HCT116 (cell line): ENCODE results near the gene PTPRF. TPM values are rescaled to one million over a fixed set of nuclear protein-coding genes. Genes with fewer than 3 reads are reported as not detected.

Experiments
- ATAC-seq: fragments of 200-7000 bp; cut with Tn5 transposase; 2 replicates; pipeline ENCODE4 v1.9.1; 2020; ENCODE audit warnings: mild to moderate bottlenecking, moderate library complexity
- BruUV-seq: library from RNA; stranded (reverse); fragments of 400-500 nt; replicated peaks from 2 replicates; lab custom pipeline; 2021; lab: Mats Ljungman, UMichigan
- CTCF ChIA-PET: fragments of 300-600 bp; sonication (Branson Sonifier 250); formaldehyde crosslinking; loops from one replicate; lab custom pipeline; 2021; ENCODE audit warnings: antibody characterized with exemption; lab: Charles Lee
- POLR2A ChIA-PET: fragments of 300-600, 350-600 bp; sonication (Branson Sonifier 250); formaldehyde crosslinking; loops from one replicate; lab custom pipeline; 2021; ENCODE audit warnings: antibody characterized with exemption; lab: Charles Lee
- RAD21 ChIA-PET, 2 experiments: fragments of 300-600 bp; sonication (Branson Sonifier 250); formaldehyde crosslinking; loops; one replicate each; lab custom pipeline; 2023; ENCODE audit warnings: low total read pairs in 2 of 2; ENCODE audit not compliant: uncharacterized antibody in 2 of 2, unreplicated experiment in 2 of 2, low non-redundant PET in 1 of 2; lab: Charles Lee
- DNase-seq: peaks from one replicate; pipeline ENCODE4 v3.0.0-alpha.2; 2010; ENCODE audit warnings: low read depth, low spot score
- H2AFZ ChIP-seq: fragments of 200-600 bp; shearing (Covaris generic), sonication (generic); 2 replicates; pipeline ENCODE4 v1.6.1; 2017; ENCODE audit warnings: low read depth, mixed run types, mixed read lengths, antibody characterized with exemption, low read length; ENCODE audit not compliant: poor library complexity, severe bottlenecking
- H3K27ac ChIP-seq: 2 replicates; pipeline ENCODE4 v1.5.1; 2012; ENCODE audit warnings: low read depth, low read length
- H3K27me3 ChIP-seq: fragments of 200-600 bp; sonication (generic); 2 replicates; pipeline ENCODE4 v1.6.1; 2016; ENCODE audit warnings: mixed run types, low read length, mixed read lengths; ENCODE audit not compliant: insufficient read depth
- H3K36me3 ChIP-seq, 2 experiments: fragments of 200-500 bp in 1 of 2; fragments of 200-600 bp in 1 of 2; sonication (Bioruptor generic) in 1 of 2; sonication (generic) in 1 of 2; 2 replicates each; pipeline versions ENCODE4 v1.5.1 to v1.6.1; 2014 to 2016; ENCODE audit warnings: low read length in 2 of 2, inconsistent platforms in 1 of 2, mixed read lengths in 1 of 2, mixed run types in 1 of 2; ENCODE audit not compliant: insufficient read depth in 2 of 2, control insufficient read depth in 1 of 2
- H3K4me1 ChIP-seq, 2 experiments: fragments of 200-600 bp in 1 of 2; sonication (generic) in 1 of 2; 2 replicates each; pipeline versions ENCODE4 v1.5.1 to v1.6.1; 2012 to 2017; ENCODE audit warnings: low read length in 2 of 2, inconsistent platforms in 1 of 2, mild to moderate bottlenecking in 1 of 2, mixed read lengths in 1 of 2, mixed run types in 1 of 2, moderate library complexity in 1 of 2; ENCODE audit not compliant: insufficient read depth in 2 of 2, control insufficient read depth in 1 of 2
- H3K4me2 ChIP-seq: fragments of 200-600 bp; sonication (generic); 2 replicates; pipeline ENCODE4 v1.6.1; 2017; ENCODE audit warnings: mixed run types, low read length, mixed read lengths
- H3K4me3 ChIP-seq, 2 experiments: fragments of 200-600 bp in 1 of 2; sonication (generic) in 1 of 2; replicated peaks in 1 of 2; 2 replicates each; pipeline ENCODE4 v1.5.1; 2011 to 2016; ENCODE audit warnings: low read length in 2 of 2, control low read depth in 1 of 2, low read depth in 1 of 2, mild to moderate bottlenecking in 1 of 2, mixed read lengths in 1 of 2, mixed run types in 1 of 2
- H3K79me2 ChIP-seq: fragments of 200-600 bp; sonication (generic); 2 replicates; pipeline ENCODE4 v1.6.1; 2017; ENCODE audit warnings: mild to moderate bottlenecking, mixed run types, low read length, moderate library complexity, mixed read lengths; ENCODE audit not compliant: insufficient read depth
- H3K9ac ChIP-seq: fragments of 200-600 bp; sonication (generic); 2 replicates; pipeline ENCODE4 v1.6.1; 2016; ENCODE audit warnings: low read length, mixed read lengths
- H3K9me2 ChIP-seq: fragments of 200-600 bp; sonication (generic), shearing (Covaris generic); 2 replicates; pipeline ENCODE4 v1.6.1; 2017; ENCODE audit warnings: mixed run types, mild to moderate bottlenecking, moderate library complexity; ENCODE audit not compliant: insufficient read depth
- H3K9me3 ChIP-seq, 2 experiments: fragments of 200-500 bp in 1 of 2; fragments of 200-600 bp in 1 of 2; sonication (Bioruptor generic) in 1 of 2; sonication (generic) in 1 of 2; 2 replicates each; pipeline ENCODE4 v1.6.1; 2014 to 2017; ENCODE audit warnings: low read length in 2 of 2, mixed read lengths in 2 of 2, inconsistent platforms in 1 of 2, low read depth in 1 of 2, mild to moderate bottlenecking in 1 of 2, mixed run types in 1 of 2, moderate library complexity in 1 of 2; ENCODE audit not compliant: control insufficient read depth in 1 of 2, insufficient read depth in 1 of 2
- H4K20me1 ChIP-seq: fragments of 200-600 bp; sonication (generic), shearing (Covaris generic); 2 replicates; pipeline ENCODE4 v1.6.1; 2017; ENCODE audit warnings: mixed run types, mild to moderate bottlenecking, moderate library complexity; ENCODE audit not compliant: insufficient read depth
- CEBPB ChIP-seq: IDR thresholded peaks from 2 replicates; pipeline ENCODE4 v1.6.1; 2012; ENCODE audit warnings: low read depth
- EZH2phosphoT487 ChIP-seq: fragments of 200-600 bp; IDR thresholded peaks from 2 replicates; pipeline ENCODE4 v1.6.1; 2018; ENCODE audit warnings: antibody characterized with exemption, borderline replicate concordance
- JUND ChIP-seq: IDR thresholded peaks from 2 replicates; pipeline ENCODE4 v1.6.1; 2012
- POLR2A ChIP-seq: IDR thresholded peaks from 2 replicates; pipeline ENCODE4 v1.7.0; 2011; ENCODE audit warnings: borderline replicate concordance; ENCODE audit not compliant: insufficient read depth, insufficient read length; ENCODE audit errors: extremely low read depth
- POLR2AphosphoS5 ChIP-seq: IDR thresholded peaks from 2 replicates; pipeline ENCODE4 v1.6.1; 2011; ENCODE audit warnings: mild to moderate bottlenecking, low read depth, low read length, moderate library complexity
- RAD21 ChIP-seq: IDR thresholded peaks from 2 replicates; pipeline ENCODE4 v1.6.1; 2012; ENCODE audit warnings: low read depth, mild to moderate bottlenecking
- TCF7L2 ChIP-seq: IDR thresholded peaks from 2 replicates; pipeline ENCODE4 v1.7.0; 2011; ENCODE audit warnings: borderline replicate concordance, inconsistent platforms; ENCODE audit not compliant: insufficient read depth, insufficient read length; ENCODE audit errors: extremely low read depth
- YY1 ChIP-seq: IDR thresholded peaks from 2 replicates; pipeline ENCODE4 v1.6.1; 2011; ENCODE audit warnings: low read length, low read depth, moderate library complexity, mild to moderate bottlenecking; ENCODE audit not compliant: insufficient replicate concordance; ENCODE audit errors: extremely low read depth
- intact Hi-C: fragments of 100-400 bp; cut with micrococcal nuclease; formaldehyde crosslinking; loops from 2 replicates; pipeline ENCODE4 v1.10.0; 2022
- total RNA-seq: library from RNA; stranded (reverse); gene quantifications from one replicate; pipeline ENCODE4 v1.2.1, GENCODE V29; 2021; ENCODE audit not compliant: unreplicated experiment

The PTPRF gene
- total RNA-seq, 1 experiment from 2014 or later: 224 TPM

DNA sequence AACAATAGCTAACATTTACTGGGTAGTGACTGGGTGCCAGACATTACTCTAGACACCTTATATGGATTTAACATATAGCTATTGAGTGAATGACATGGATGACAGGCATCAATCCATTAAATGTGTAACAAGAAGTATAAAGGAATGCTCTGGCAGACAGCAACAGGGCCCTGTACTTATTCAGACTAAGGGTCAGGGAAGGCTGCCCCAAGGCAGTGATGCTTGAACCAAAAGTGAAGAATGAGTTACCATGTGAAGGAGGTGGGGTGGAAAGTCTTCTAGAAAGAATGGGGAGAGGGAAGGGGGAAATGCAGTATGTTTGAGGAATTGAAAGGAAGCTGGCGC, 8.3 kb upstream of the PTPRF start:
- no peaks in the 10 kb centered on the region for H3K9me3 ChIP-seq
- no peaks in the 10 kb centered on the region for H4K20me1 ChIP-seq
- ChIA-PET RAD21 (no interaction called here), POLR2A (no interaction called here), CTCF (interaction anchor here (0.5 kb wide), 1 partner anchor 11 kb away, joined by 3 read pairs; no protein-coding TSS in a partner anchor)
- H3K4me2 ChIP-seq: peak overlapping the region; percentile 46; the same call in 1 of the 2 replicates
- H3K27me3 ChIP-seq: no peaks in the 10 kb centered on the region
- no peaks in the 10 kb centered on the region for H3K9me2 ChIP-seq
- intact Hi-C loops: loop anchor here (10.0 kb wide), 1 partner anchor 298 kb away; no protein-coding TSS in a partner anchor
- H3K4me3 ChIP-seq: no peak overlapping the region
- no TSS peak for BruUV-seq
- H3K36me3 ChIP-seq: no peaks in the 10 kb centered on the region
- H3K79me2 ChIP-seq: no peaks in the 10 kb centered on the region; the same call in 1 of the 2 replicates
- peaks cover 22 to 58% of the 10 kb centered on the region in 2 experiments for H3K4me1 ChIP-seq
- DNase-seq (no peak), ATAC-seq (no peak)
- no peak overlapping the region for H3K9ac ChIP-seq
- TF ChIP-seq POLR2A: no peak
- TF ChIP-seq RAD21: no peak
- TF ChIP-seq EZH2phosphoT487: no peak
- TF ChIP-seq YY1: no peak
- TF ChIP-seq JUND: no peak
- TF ChIP-seq CEBPB: no peak
- H2AFZ ChIP-seq: no peak overlapping the region
- no peak overlapping the region for H3K27ac ChIP-seq

DNA sequence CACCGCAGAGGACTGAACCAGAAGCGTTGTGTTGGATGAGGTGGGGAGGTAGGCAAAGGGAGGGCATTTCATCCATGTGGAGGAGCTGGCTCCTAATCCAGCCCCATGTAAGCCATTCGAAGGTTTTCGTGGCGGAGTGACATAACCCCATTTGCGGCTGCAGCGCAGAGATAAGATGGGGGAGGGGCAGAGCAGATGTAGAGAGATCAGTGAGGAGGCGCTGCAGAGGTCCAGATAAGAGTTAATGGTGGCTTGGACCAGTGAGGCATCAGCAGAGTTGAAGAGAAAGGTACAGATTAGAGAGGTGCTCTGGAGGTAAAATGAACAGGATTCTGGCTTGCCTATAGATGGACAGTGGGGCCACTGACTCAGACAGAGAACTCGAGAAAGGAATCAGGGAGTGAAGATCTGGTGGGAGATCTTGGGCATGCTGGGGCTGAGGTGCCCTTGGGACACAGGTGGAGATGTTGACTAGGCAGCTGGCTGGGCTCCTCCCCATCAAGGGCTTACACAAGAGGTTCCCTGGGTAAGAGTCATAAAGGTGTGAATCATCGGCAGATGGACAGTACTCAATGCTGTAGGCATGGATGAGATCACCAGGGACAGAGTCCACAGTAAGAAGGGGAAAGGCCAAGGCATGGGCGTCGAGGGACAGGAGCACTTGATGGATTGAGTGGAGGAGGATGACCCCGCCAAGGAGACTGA, 7.8 kb upstream of the PTPRF start:
- Histone ChIP-seq H4K20me1 (no peaks in the 10 kb centered on the region), H3K27me3 (no peaks in the 10 kb centered on the region), H3K4me3 (no peak overlapping the region), H3K27ac (no peak overlapping the region), H3K9me2 (no peaks in the 10 kb centered on the region), H2AFZ (no peak overlapping the region), H3K9me3 (no peaks in the 10 kb centered on the region), H3K9ac (no peak overlapping the region), H3K79me2 (no peaks in the 10 kb centered on the region; the same call in 1 of the 2 replicates), H3K36me3 (no peaks in the 10 kb centered on the region), H3K4me2 (peak overlapping the region; percentile 46), H3K4me1 (peaks cover 22 to 59% of the 10 kb centered on the region in 2 experiments)
- ATAC-seq (peak; percentile 79), DNase-seq (peak; percentile 85)
- intact Hi-C loops: loop anchor here (10.0 kb wide), 1 partner anchor 298 kb away; no protein-coding TSS in a partner anchor
- no peak for TF ChIP-seq EZH2phosphoT487
- peak; percentile 48 for TF ChIP-seq POLR2AphosphoS5
- peak; percentile 21 for TF ChIP-seq TCF7L2
- RAD21 ChIA-PET: interaction anchor here in 1 of 2 experiments (0.7 kb wide), 1 partner anchor 123 kb away, joined by 4 read pairs; no protein-coding TSS in a partner anchor
- POLR2A ChIA-PET: no interaction called here
- no TSS peak for BruUV-seq
- CTCF ChIA-PET: no interaction called here
